Measurements from ENCODE around the gene KIFC3. TPM values are rescaled to one million over a fixed set of nuclear protein-coding genes. Genes with fewer than 3 reads are reported as not detected.

The KIFC3 gene
- total RNA-seq, 1 donor from 2014 or later = 27.6 TPM

GRCh38 chr16:57762365-57763040 lies 39.8 kb downstream of the KIFC3 start:
- no peak for DNase-seq (ENCODE audit: low spot score, unreplicated experiment)
- no peak overlapping the region for H3K27ac Mint-ChIP-seq
- peaks cover 8% of the 10 kb centered on the region for H3K36me3 Mint-ChIP-seq (ENCODE audit: insufficient read depth)
- no peak for TF ChIP-seq CTCF (IDR thresholded peaks at IDR 0.05; ENCODE audit: unreplicated experiment)
- no peaks in the 10 kb centered on the region for H3K4me1 Mint-ChIP-seq (ENCODE audit: low read depth)
- no peak overlapping the region for H3K4me3 Mint-ChIP-seq (ENCODE audit: low read depth)
- no peaks in the 10 kb centered on the region for H3K9me3 Mint-ChIP-seq (ENCODE audit: low read depth)
- H3K27me3 Mint-ChIP-seq = no peaks in the 10 kb centered on the region

GRCh38 chr16:57761957-57762356 lies 40.3 kb downstream of the KIFC3 start:
- Mint-ChIP-seq H3K27me3 (no peaks in the 10 kb centered on the region), H3K4me3 (ENCODE audit: low read depth) (no peak overlapping the region), H3K27ac (no peak overlapping the region), H3K9me3 (ENCODE audit: low read depth) (no peaks in the 10 kb centered on the region), H3K36me3 (ENCODE audit: insufficient read depth) (peaks cover 8% of the 10 kb centered on the region), H3K4me1 (ENCODE audit: low read depth) (no peaks in the 10 kb centered on the region)
- DNase-seq (ENCODE audit: low spot score, unreplicated experiment) = no peak
- TF ChIP-seq CTCF (IDR thresholded peaks at IDR 0.05; ENCODE audit: unreplicated experiment) = no peak

DNA sequence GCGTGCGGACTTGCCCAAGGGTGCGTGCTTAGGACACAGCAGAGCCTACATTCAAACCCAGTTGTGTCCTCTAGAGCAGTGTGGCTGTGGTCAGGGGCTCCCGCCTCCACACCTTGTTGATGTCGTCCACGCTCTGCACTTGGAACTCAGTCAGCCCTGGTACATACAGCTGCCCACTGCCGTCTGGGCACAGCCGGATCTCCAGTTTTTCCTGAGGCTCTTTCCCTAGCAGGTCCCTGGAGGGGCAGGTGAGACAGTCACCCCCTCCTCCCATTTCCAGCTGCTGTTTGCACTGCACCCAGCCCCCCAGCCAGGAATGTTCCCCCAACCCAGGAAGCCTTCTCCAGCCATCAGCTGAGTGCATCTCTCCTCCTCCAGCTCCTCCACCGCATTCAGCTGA lies 41.0 kb downstream of the KIFC3 start:
- peaks cover 8% of the 10 kb centered on the region for H3K36me3 Mint-ChIP-seq (ENCODE audit: insufficient read depth)
- no peak for DNase-seq (ENCODE audit: low spot score, unreplicated experiment)
- no peaks in the 10 kb centered on the region for H3K27me3 Mint-ChIP-seq
- no peak overlapping the region for H3K27ac Mint-ChIP-seq
- no peak overlapping the region for H3K4me3 Mint-ChIP-seq (ENCODE audit: low read depth)
- H3K9me3 Mint-ChIP-seq (ENCODE audit: low read depth) = no peaks in the 10 kb centered on the region
- H3K4me1 Mint-ChIP-seq (ENCODE audit: low read depth) = no peaks in the 10 kb centered on the region
- TF ChIP-seq CTCF (IDR thresholded peaks at IDR 0.05; ENCODE audit: unreplicated experiment) = no peak

- H3K27me3 Mint-ChIP-seq = no peaks in the 10 kb centered on the region
- no peak for DNase-seq (ENCODE audit: low spot score, unreplicated experiment)
- H3K36me3 Mint-ChIP-seq (ENCODE audit: insufficient read depth) = peaks cover 9% of the 10 kb centered on the region
- H3K27ac Mint-ChIP-seq = no peak overlapping the region
- no peaks in the 10 kb centered on the region for H3K4me1 Mint-ChIP-seq (ENCODE audit: low read depth)
- TF ChIP-seq CTCF (IDR thresholded peaks at IDR 0.05; ENCODE audit: unreplicated experiment) = no peak
- H3K9me3 Mint-ChIP-seq (ENCODE audit: low read depth) = no peaks in the 10 kb centered on the region
- H3K4me3 Mint-ChIP-seq (ENCODE audit: low read depth) = no peak overlapping the region
Observed at GRCh38 chr16:57760357-57761160, 41.7 kb downstream of the KIFC3 start.

GRCh38 chr16:57759541-57760356 lies 42.5 kb downstream of the KIFC3 start:
- Mint-ChIP-seq H3K4me3 (ENCODE audit: low read depth) (no peak overlapping the region), H3K27ac (no peak overlapping the region), H3K27me3 (no peaks in the 10 kb centered on the region), H3K36me3 (ENCODE audit: insufficient read depth) (peaks cover 8% of the 10 kb centered on the region), H3K4me1 (ENCODE audit: low read depth) (no peaks in the 10 kb centered on the region), H3K9me3 (ENCODE audit: low read depth) (no peaks in the 10 kb centered on the region)
- no peak for TF ChIP-seq CTCF (IDR thresholded peaks at IDR 0.05; ENCODE audit: unreplicated experiment)
- DNase-seq (ENCODE audit: low spot score, unreplicated experiment) = no peak
